Motor neuron (in vitro differentiated cells): ENCODE measurements around the gene YIF1B. TPM values are rescaled to one million over a fixed set of nuclear protein-coding genes. Genes with fewer than 3 reads are reported as not detected.

Experiments
- ATAC-seq, 8 experiments: fragments of 200-7000 bp; cut with Tn5 transposase; replicated peaks in 6 of 8; 2 replicates each; pipeline ENCODE4 v1.8.0; 2021; ENCODE audit warnings: mild to moderate bottlenecking in 8 of 8, moderate library complexity in 8 of 8
- H3K27ac ChIP-seq, 2 donors: fragments of 250-450 bp; sonication (Bioruptor Pico); 2 replicates each; pipeline ENCODE4 v1.9.0; 2021; ENCODE audit warnings: antibody characterized with exemption in 2 of 2, mild to moderate bottlenecking in 2 of 2, moderate library complexity in 1 of 2
- H3K4me1 ChIP-seq, 2 donors: fragments of 250-450 bp; sonication (Bioruptor Pico); replicated peaks in 1 of 2; 2 replicates each; pipeline ENCODE4 v1.6.1; 2021; ENCODE audit warnings: antibody characterized with exemption in 2 of 2, mild to moderate bottlenecking in 2 of 2, moderate library complexity in 1 of 2
- H3K4me3 ChIP-seq, 5 donors: fragments of 250-450 bp; sonication (Bioruptor Pico); 2 replicates each; pipeline ENCODE4 v1.9.0; 2021; ENCODE audit warnings: antibody characterized with exemption in 5 of 5, mild to moderate bottlenecking in 5 of 5, moderate library complexity in 4 of 5
- WGBS, 10 experiments: fragments of 450-650 bp; shearing (Covaris generic); methylation state at CpG; one replicate each; pipeline ENCODE4 v1.0.0; 2022; 5-methylcytosine and 5-hydroxymethylcytosine counted together
- in situ Hi-C, 9 experiments: fragments of 400-800 bp; cut with MboI; loops; one replicate each; pipeline ENCODE4 v1.15.0; 2021; ENCODE audit warnings: low sequenced_read_pairs in 9 of 9, low pct_unique_long_range_greater_than_20kb in 2 of 9; ENCODE audit not compliant: unreplicated experiment in 9 of 9
- total RNA-seq, 8 experiments: library from RNA; unstranded; fragments of 300-600 nt; gene quantifications; 2 replicates each; pipeline versions ENCODE4 v1.2.3 to v1.2.4, GENCODE V29; 2022

Gene YIF1B
- total RNA-seq, 8 experiments from 2014 or later = 38.3 to 283 (median 81.1) TPM

GRCh38 chr19:38326591-38326990, 10.8 kb upstream of the YIF1B start:
- no peak overlapping the region for H3K4me3 ChIP-seq
- in situ Hi-C loops = loop anchor here in 8 of 9 experiments (10.0 to 25.0 kb wide), 4 partner anchors 89 to 422 kb away; partner anchors contain the start of genes SIPA1L3 (in 3 of the 8) and WDR87 (in 3 of the 8)
- H3K4me1 ChIP-seq = no peaks in the 10 kb centered on the region
- H3K27ac ChIP-seq = no peak overlapping the region
- no peak for ATAC-seq
- 81 to 100% (median 93%) methylated on average over 1 to 11 of the region's 22 CpGs; no CpG with 5 or more reads in 6 of the 10 experiments for whole genome bisulfite sequencing, 10 experiments

GRCh38 chr19:38324431-38324830, 8.7 kb upstream of the YIF1B start:
- ATAC-seq = no peak
- in situ Hi-C loops = loop anchor here in 1 of 9 experiments (10.0 kb wide), 1 partner anchor 420 kb away; the partner anchor contains the start of genes SIPA1L3 and WDR87
- 70 to 100% (median 90%) methylated on average over 1 to 3 of the region's 4 CpGs; no CpG with 5 or more reads in 3 of the 10 experiments for WGBS, 10 experiments
- Histone ChIP-seq H3K27ac (no peak overlapping the region), H3K4me3 (no peak overlapping the region), H3K4me1 (peaks cover 0 to 4% of the 10 kb centered on the region in 2 donors)

GRCh38 chr19:38323291-38323690, 7.5 kb upstream of the YIF1B start:
- H3K4me1 ChIP-seq = peaks cover 0 to 7% of the 10 kb centered on the region in 2 donors
- in situ Hi-C loops = loop anchor here in 1 of 9 experiments (10.0 kb wide), 1 partner anchor 418 kb away; the partner anchor contains the start of genes SIPA1L3 and WDR87
- ATAC-seq = no peak
- H3K27ac ChIP-seq = no peak overlapping the region
- H3K4me3 ChIP-seq = no peak overlapping the region
- WGBS, 10 experiments = 48 to 100% (median 75%) methylated on average over 1 to 7 of the region's 7 CpGs; no CpG with 5 or more reads in 2 of the 10 experiments

- Histone ChIP-seq H3K27ac (no peak overlapping the region), H3K4me3 (no peak overlapping the region), H3K4me1 (peaks cover 0 to 7% of the 10 kb centered on the region in 2 donors)
- in situ Hi-C loops = loop anchor here in 1 of 9 experiments (10.0 kb wide), 1 partner anchor 417 kb away; the partner anchor contains the start of genes SIPA1L3 and WDR87
- peak in 2 of 8 experiments; percentile 29 to 61 for ATAC-seq
- 39 to 93% (median 63%) methylated on average over 1 to 7 of the region's 11 CpGs; no CpG with 5 or more reads in 4 of the 10 experiments for WGBS, 10 experiments
These were observed 6.0 kb upstream of the YIF1B start for GRCh38 chr19:38321646-38322196.

GRCh38 chr19:38320969-38321339, 5.2 kb upstream of the YIF1B start:
- ATAC-seq = no peak
- 60 to 70% methylated on average over 1 to 2 of the region's 3 CpGs; no CpG with 5 or more reads in 8 of the 10 experiments for WGBS, 10 experiments
- in situ Hi-C loops = loop anchor here in 1 of 9 experiments (10.0 kb wide), 1 partner anchor 416 kb away; the partner anchor contains the start of genes SIPA1L3 and WDR87
- no peak overlapping the region for H3K4me3 ChIP-seq
- peaks cover 0 to 7% of the 10 kb centered on the region in 2 donors for H3K4me1 ChIP-seq
- no peak overlapping the region for H3K27ac ChIP-seq

- peak; percentile 3 to 21 (median 8) for ATAC-seq
These were observed 3.9 kb upstream of the YIF1B start, which contains the start of gene KCNK6 for GRCh38 chr19:38319421-38320258. Gene KCNK6, plus strand, starts transcription at chr19:38319845. Its CDS starts 106 bp downstream, at chr19:38319951.

GRCh38 chr19:38318660-38319059, 2.9 kb upstream of the YIF1B start:
- H3K4me3 ChIP-seq = no peak overlapping the region
- 40 to 89% (median 80%) methylated on average over 1 to 5 of the region's 6 CpGs; no CpG with 5 or more reads in 6 of the 10 experiments for WGBS, 10 experiments

More at GRCh38 chr19:38319421-38320258, 3.9 kb upstream of the YIF1B start, which contains the start of gene KCNK6:
- Histone ChIP-seq H3K4me3 (peak within 1 kb of the TSS; percentile 30 to 40 (median 36)), H3K4me1 (peaks cover 5 to 10% of the 10 kb centered on the region in 2 donors), H3K27ac (no peak within 1 kb of the TSS)
- 0 to 30% (median 13%) methylated on average over 1 to 18 of the region's 76 CpGs; no CpG with 5 or more reads in 3 of the 10 experiments for WGBS, 10 experiments
- in situ Hi-C loops = loop anchor here in 1 of 9 experiments (10.0 kb wide), 1 partner anchor 415 kb away; the partner anchor contains the start of genes SIPA1L3 and WDR87

GRCh38 chr19:38317104-38317612, 1.4 kb upstream of the YIF1B start:
- peaks cover 10 to 12% of the 10 kb centered on the region in 2 donors for H3K4me1 ChIP-seq
- 20 to 100% (median 85%) methylated on average over 1 to 9 of the region's 11 CpGs; no CpG with 5 or more reads in 2 of the 10 experiments for WGBS, 10 experiments
- in situ Hi-C loops = no loop called here
- ATAC-seq = no peak
- H3K27ac ChIP-seq = no peak overlapping the region
- no peak overlapping the region for H3K4me3 ChIP-seq

More at GRCh38 chr19:38318660-38319059, 2.9 kb upstream of the YIF1B start:
- in situ Hi-C loops = no loop called here
- H3K27ac ChIP-seq = no peak overlapping the region
- peaks cover 9 to 10% of the 10 kb centered on the region in 2 donors for H3K4me1 ChIP-seq
- no peak for ATAC-seq

- 0 to 100% (median 26%) methylated on average over 1 to 7 of the region's 8 CpGs for WGBS, 10 experiments
- in situ Hi-C loops = no loop called here
- Histone ChIP-seq H3K4me3 (peak overlapping the region; percentile 44 to 66 (median 51)), H3K4me1 (peaks cover 10 to 12% of the 10 kb centered on the region in 2 donors), H3K27ac (peak overlapping the region; percentile 76)
- ATAC-seq = no peak
These were observed 825 bp upstream of the YIF1B start for GRCh38 chr19:38316477-38317067.

- H3K4me1 ChIP-seq = peaks cover 3 to 12% of the 10 kb centered on the region in 2 donors
- H3K27ac ChIP-seq = no peak overlapping the region
- in situ Hi-C loops = no loop called here
- WGBS, 10 experiments = 80 to 100% (median 93%) methylated on average over 1 to 5 of the region's 6 CpGs; no CpG with 5 or more reads in 5 of the 10 experiments
- H3K4me3 ChIP-seq = no peak overlapping the region
- no peak for ATAC-seq
These were observed 4.8 kb downstream of the YIF1B start for GRCh38 chr19:38310986-38311385.

- no peak overlapping the region for H3K27ac ChIP-seq
- WGBS, 10 experiments = 57 to 80% (median 71%) methylated on average over 1 of the region's 2 CpGs; no CpG with 5 or more reads in 7 of the 10 experiments
- ATAC-seq = no peak
These were observed 5.5 kb downstream of the YIF1B start for GRCh38 chr19:38310279-38310670.

GRCh38 chr19:38309615-38310278, 6.0 kb downstream of the YIF1B start:
- H3K4me1 ChIP-seq = peaks cover 9 to 10% of the 10 kb centered on the region in 2 donors
- H3K4me3 ChIP-seq = no peak overlapping the region
- no peak overlapping the region for H3K27ac ChIP-seq
- no peak for ATAC-seq
- in situ Hi-C loops = no loop called here
- WGBS, 10 experiments = no CpG with 5 or more reads among the region's 3 CpGs

More at GRCh38 chr19:38310279-38310670, 5.5 kb downstream of the YIF1B start:
- Histone ChIP-seq H3K4me1 (peaks cover 8 to 12% of the 10 kb centered on the region in 2 donors), H3K4me3 (no peak overlapping the region)
- in situ Hi-C loops = no loop called here
